Activated naive CD4-positive, alpha-beta T cell treated with anti-CD3 and anti-CD28 coated beads, Interleukin-2, amount 50 U/mL, for 24 hours (primary cell): ENCODE data around the gene CREG2.

Source experiments
- H3K27ac Mint-ChIP-seq: one replicate; pipeline ENCODE4 v1.8.0; 2021; ENCODE audit warnings: mild to moderate bottlenecking, mixed read lengths
- H3K27me3 Mint-ChIP-seq: one replicate; pipeline ENCODE4 v1.8.0; 2021; ENCODE audit warnings: mixed read lengths
- H3K36me3 Mint-ChIP-seq: one replicate; pipeline ENCODE4 v1.8.0; 2021; ENCODE audit warnings: mixed read lengths
- H3K4me1 Mint-ChIP-seq: one replicate; pipeline ENCODE4 v1.8.0; 2021; ENCODE audit warnings: mixed read lengths
- H3K4me3 Mint-ChIP-seq: one replicate; pipeline ENCODE4 v1.8.0; 2021; ENCODE audit warnings: mild to moderate bottlenecking, mixed read lengths
- H3K9me3 Mint-ChIP-seq: one replicate; pipeline ENCODE4 v1.8.0; 2021; ENCODE audit warnings: mixed read lengths

The CREG2 gene

GRCh38 chr2:101300164-101300563 is 87.1 kb downstream of the CREG2 start:
- H3K4me1 Mint-ChIP-seq: peaks cover 91% of the 10 kb centered on the region
- no peaks in the 10 kb centered on the region for H3K9me3 Mint-ChIP-seq
- H3K36me3 Mint-ChIP-seq: peaks cover 12% of the 10 kb centered on the region
- no peaks in the 10 kb centered on the region for H3K27me3 Mint-ChIP-seq
- H3K27ac Mint-ChIP-seq: no peak overlapping the region
- H3K4me3 Mint-ChIP-seq: peak overlapping the region; percentile 68

GRCh38 chr2:101299604-101300003 is 87.7 kb downstream of the CREG2 start:
- Mint-ChIP-seq H3K4me1 (peaks cover 92% of the 10 kb centered on the region), H3K9me3 (no peaks in the 10 kb centered on the region), H3K27ac (peak overlapping the region; percentile 52), H3K4me3 (peak overlapping the region; percentile 68), H3K36me3 (peaks cover 12% of the 10 kb centered on the region), H3K27me3 (no peaks in the 10 kb centered on the region)

- H3K27ac Mint-ChIP-seq: no peak overlapping the region
- peaks cover 80% of the 10 kb centered on the region for H3K4me1 Mint-ChIP-seq
- H3K27me3 Mint-ChIP-seq: no peaks in the 10 kb centered on the region
- peak overlapping the region; percentile 64 for H3K4me3 Mint-ChIP-seq
- peaks cover 12% of the 10 kb centered on the region for H3K36me3 Mint-ChIP-seq
- no peaks in the 10 kb centered on the region for H3K9me3 Mint-ChIP-seq
Measured at GRCh38 chr2:101297383-101297782, 89.9 kb downstream of the CREG2 start.

- Mint-ChIP-seq H3K4me3 (peak overlapping the region; percentile 47), H3K27ac (no peak overlapping the region), H3K4me1 (peaks cover 70% of the 10 kb centered on the region), H3K9me3 (no peaks in the 10 kb centered on the region), H3K36me3 (peaks cover 10% of the 10 kb centered on the region), H3K27me3 (no peaks in the 10 kb centered on the region)
Measured at GRCh38 chr2:101296371-101296770, 90.9 kb downstream of the CREG2 start.

GRCh38 chr2:101295895-101296294 is 91.4 kb downstream of the CREG2 start:
- H3K4me3 Mint-ChIP-seq: no peak overlapping the region
- H3K36me3 Mint-ChIP-seq: peaks cover 10% of the 10 kb centered on the region
- H3K9me3 Mint-ChIP-seq: no peaks in the 10 kb centered on the region
- peak overlapping the region; percentile 56 for H3K27ac Mint-ChIP-seq
- no peaks in the 10 kb centered on the region for H3K27me3 Mint-ChIP-seq
- H3K4me1 Mint-ChIP-seq: peaks cover 66% of the 10 kb centered on the region
